Hepatocyte (in vitro differentiated cells): ENCODE measurements around the gene SRR. TPM values are rescaled to one million over a fixed set of nuclear protein-coding genes. Genes with fewer than 3 reads are reported as not detected.

Source experiments
- DNase-seq: peaks from one replicate; pipeline ENCODE4 v3.0.0-alpha.2; 2016; ENCODE audit warnings: low spot score
- H2AFZ ChIP-seq: fragments of 200-600 bp; sonication (generic); 2 replicates; pipeline ENCODE4 v1.6.0; 2016; ENCODE audit warnings: antibody characterized with exemption, mild to moderate bottlenecking
- H3K27ac ChIP-seq: fragments of 200-600 bp; sonication (generic); 2 replicates; pipeline ENCODE4 v1.5.1; 2016; ENCODE audit warnings: mild to moderate bottlenecking
- H3K27me3 ChIP-seq: fragments of 200-600 bp; sonication (generic); 2 replicates; pipeline ENCODE4 v1.6.1; 2016
- H3K36me3 ChIP-seq: fragments of 200-600 bp; sonication (generic); replicated peaks from 2 replicates; pipeline ENCODE4 v1.5.1; 2016; ENCODE audit warnings: low read depth; ENCODE audit not compliant: insufficient read depth
- H3K4me1 ChIP-seq: fragments of 200-600 bp; sonication (generic); 2 replicates; pipeline ENCODE4 v1.5.1; 2016; ENCODE audit warnings: mild to moderate bottlenecking, moderate library complexity; ENCODE audit not compliant: insufficient read depth
- H3K4me2 ChIP-seq: fragments of 200-600 bp; sonication (generic); 2 replicates; pipeline ENCODE4 v1.6.0; 2016
- H3K4me3 ChIP-seq: fragments of 200-600 bp; sonication (generic); 2 replicates; pipeline ENCODE4 v1.5.1; 2016; ENCODE audit warnings: mild to moderate bottlenecking
- H3K79me2 ChIP-seq: fragments of 200-600 bp; sonication (generic); 2 replicates; pipeline ENCODE4 v1.6.0; 2017; ENCODE audit warnings: mild to moderate bottlenecking
- H3K9me2 ChIP-seq: fragments of 200-600 bp; sonication (generic); replicated peaks from 2 replicates; pipeline ENCODE4 v1.6.0; 2017; ENCODE audit warnings: mild to moderate bottlenecking; ENCODE audit not compliant: insufficient read depth
- H3K9me3 ChIP-seq: fragments of 200-600 bp; sonication (generic); 2 replicates; pipeline ENCODE4 v1.5.1; 2016; ENCODE audit warnings: low read depth, mild to moderate bottlenecking
- H4K20me1 ChIP-seq: fragments of 200-600 bp; sonication (generic); 2 replicates; pipeline ENCODE4 v1.6.0; 2016; ENCODE audit warnings: mild to moderate bottlenecking; ENCODE audit not compliant: insufficient read depth, poor library complexity, severe bottlenecking
- EZH2 ChIP-seq: fragments of 200-600 bp; sonication (generic); IDR thresholded peaks from 2 replicates; pipeline ENCODE4 v1.6.1; 2016; ENCODE audit warnings: antibody characterized with exemption, mild to moderate bottlenecking, borderline replicate concordance
- EZH2phosphoT487 ChIP-seq: fragments of 200-600 bp; sonication (generic); IDR thresholded peaks from one replicate; pipeline ENCODE4 v1.6.1; 2018; ENCODE audit warnings: antibody characterized with exemption, mild to moderate bottlenecking, low read depth, moderate library complexity; ENCODE audit not compliant: unreplicated experiment, severe bottlenecking
- WGBS: methylation state at CpG from one replicate; pipeline ENCODE4 v1.1.6; 2016; ENCODE audit warnings: low lambda C conversion rate; ENCODE audit errors: missing lambda C conversion rate; 5-methylcytosine and 5-hydroxymethylcytosine counted together
- polyA plus RNA-seq: library from polyadenylated mRNA; unstranded; fragments of >200 nt; fragmentation: Nextera tagmentation; extraction: Ambion mirVana; gene quantifications from 2 replicates; pipeline ENCODE4 v1.2.1, GENCODE V29; 2016
- total RNA-seq: library from RNA; depleted of rRNA; stranded (reverse); fragments of >200 nt; gene quantifications from 2 replicates; pipeline ENCODE4 v1.2.3, GENCODE V29; 2014
- TF ChIP-seq, protein P1 (sequence below): fragments of 200-600 bp; sonication (generic); IDR thresholded peaks from 2 replicates; pipeline ENCODE4 v1.5.1; 2016; ENCODE audit warnings: antibody characterized with exemption, mild to moderate bottlenecking; ENCODE audit not compliant: poor library complexity

Gene SRR
- total and polyA plus RNA-seq, 2 experiments from 2014 or later, result 7.8 to 16.0 TPM

GRCh38 chr17:2343421-2343820, 39.7 kb downstream of the SRR start:
- H3K9me3 ChIP-seq, result no peaks in the 10 kb centered on the region
- H3K27ac ChIP-seq, result no peak overlapping the region
- no peaks in the 10 kb centered on the region for H3K36me3 ChIP-seq
- DNase-seq, result no peak
- H3K9me2 ChIP-seq, result no peaks in the 10 kb centered on the region
- peaks cover 12% of the 10 kb centered on the region for H3K4me1 ChIP-seq
- no peak for TF ChIP-seq EZH2
- TF ChIP-seq, protein P1, sequence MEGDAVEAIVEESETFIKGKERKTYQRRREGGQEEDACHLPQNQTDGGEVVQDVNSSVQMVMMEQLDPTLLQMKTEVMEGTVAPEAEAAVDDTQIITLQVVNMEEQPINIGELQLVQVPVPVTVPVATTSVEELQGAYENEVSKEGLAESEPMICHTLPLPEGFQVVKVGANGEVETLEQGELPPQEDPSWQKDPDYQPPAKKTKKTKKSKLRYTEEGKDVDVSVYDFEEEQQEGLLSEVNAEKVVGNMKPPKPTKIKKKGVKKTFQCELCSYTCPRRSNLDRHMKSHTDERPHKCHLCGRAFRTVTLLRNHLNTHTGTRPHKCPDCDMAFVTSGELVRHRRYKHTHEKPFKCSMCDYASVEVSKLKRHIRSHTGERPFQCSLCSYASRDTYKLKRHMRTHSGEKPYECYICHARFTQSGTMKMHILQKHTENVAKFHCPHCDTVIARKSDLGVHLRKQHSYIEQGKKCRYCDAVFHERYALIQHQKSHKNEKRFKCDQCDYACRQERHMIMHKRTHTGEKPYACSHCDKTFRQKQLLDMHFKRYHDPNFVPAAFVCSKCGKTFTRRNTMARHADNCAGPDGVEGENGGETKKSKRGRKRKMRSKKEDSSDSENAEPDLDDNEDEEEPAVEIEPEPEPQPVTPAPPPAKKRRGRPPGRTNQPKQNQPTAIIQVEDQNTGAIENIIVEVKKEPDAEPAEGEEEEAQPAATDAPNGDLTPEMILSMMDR, result no peak
- no peak for TF ChIP-seq EZH2phosphoT487
- no peak overlapping the region for H3K4me3 ChIP-seq
- H4K20me1 ChIP-seq, result no peaks in the 10 kb centered on the region
- no peaks in the 10 kb centered on the region for H3K27me3 ChIP-seq
- H3K79me2 ChIP-seq, result peaks cover 6% of the 10 kb centered on the region
- H3K4me2 ChIP-seq, result no peak overlapping the region
- H2AFZ ChIP-seq, result no peak overlapping the region
- 90% methylated on average over 5 of the region's 5 CpGs for WGBS

DNA sequence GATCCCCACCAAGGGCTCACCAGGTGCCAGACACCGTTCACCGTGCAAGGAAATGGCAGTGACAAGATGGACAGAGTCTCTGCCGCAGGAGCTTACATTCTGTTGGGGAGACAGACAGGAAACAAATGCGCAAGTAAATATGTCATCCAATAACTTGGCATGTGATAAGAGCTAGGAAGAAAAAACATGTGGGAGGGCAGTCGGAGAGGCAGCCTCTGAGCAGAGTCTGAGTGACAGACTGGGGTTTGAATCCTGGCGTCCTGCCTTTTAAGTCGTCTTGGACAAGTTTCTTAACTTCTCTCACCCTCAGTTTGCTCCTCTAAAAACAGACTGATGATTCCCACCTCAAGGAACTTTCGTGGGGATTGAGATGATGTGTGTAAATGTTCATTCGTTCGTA, 40.8 kb downstream of the SRR start:
- Histone ChIP-seq H3K79me2 (peaks cover 3% of the 10 kb centered on the region), H3K9me2 (no peaks in the 10 kb centered on the region), H3K4me1 (peaks cover 14% of the 10 kb centered on the region), H3K4me3 (no peak overlapping the region), H4K20me1 (no peaks in the 10 kb centered on the region), H3K4me2 (no peak overlapping the region), H3K9me3 (no peaks in the 10 kb centered on the region), H2AFZ (no peak overlapping the region), H3K27ac (no peak overlapping the region), H3K27me3 (no peaks in the 10 kb centered on the region), H3K36me3 (no peaks in the 10 kb centered on the region)
- no peak for DNase-seq
- WGBS, result 82% methylated on average over 10 of the region's 10 CpGs
- TF ChIP-seq EZH2phosphoT487 (no peak), EZH2 (no peak)
- TF ChIP-seq, protein P1, result no peak

DNA sequence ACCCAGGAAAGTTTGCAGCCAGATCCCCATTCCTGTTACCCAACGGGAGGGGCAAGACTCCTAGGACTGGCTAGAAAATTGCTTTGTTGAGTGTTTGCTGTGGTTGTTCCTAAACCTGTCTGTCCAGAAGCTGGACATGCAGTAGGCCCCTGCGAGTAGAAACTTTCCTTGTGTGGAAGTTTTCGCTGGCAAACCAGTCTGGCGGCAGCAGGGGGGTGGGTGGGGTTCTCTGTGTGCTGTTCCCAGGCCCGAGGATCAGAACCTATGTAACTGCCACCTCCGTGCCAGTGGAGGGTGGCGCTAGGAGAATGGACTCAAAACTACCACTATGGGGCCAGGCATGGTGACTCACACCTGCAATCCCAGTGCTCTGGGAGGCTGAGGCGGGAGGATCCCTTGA, 42.7 kb downstream of the SRR start:
- H3K9me2 ChIP-seq, result no peaks in the 10 kb centered on the region
- H3K27me3 ChIP-seq, result no peaks in the 10 kb centered on the region
- H3K4me2 ChIP-seq, result no peak overlapping the region
- H3K9me3 ChIP-seq, result no peaks in the 10 kb centered on the region
- no peak overlapping the region for H2AFZ ChIP-seq
- no peak overlapping the region for H3K4me3 ChIP-seq
- H3K4me1 ChIP-seq, result peaks cover 14% of the 10 kb centered on the region
- H3K27ac ChIP-seq, result no peak overlapping the region
- no peaks in the 10 kb centered on the region for H3K79me2 ChIP-seq
- 67% methylated on average over 8 of the region's 8 CpGs for WGBS
- DNase-seq, result no peak
- no peaks in the 10 kb centered on the region for H4K20me1 ChIP-seq
- H3K36me3 ChIP-seq, result no peaks in the 10 kb centered on the region
- TF ChIP-seq, protein P1, result no peak
- TF ChIP-seq EZH2phosphoT487, result no peak
- no peak for TF ChIP-seq EZH2
